GM19397 (cell line): ENCODE measurements around the gene KCNK7.

Source experiments
- ATAC-seq: cut with Tn5 transposase; IDR thresholded peaks from one replicate; pipeline ENCODE4 v1.9.1; 2021; ENCODE audit warnings: mild to moderate bottlenecking, moderate library complexity; ENCODE audit not compliant: unreplicated experiment

KCNK7 gene

GRCh38 chr11:65629579-65629978 lies 34.0 kb upstream of the KCNK7 start:
- ATAC-seq: no peak

- ATAC-seq: no peak
Measured at GRCh38 chr11:65627202-65627601, 31.6 kb upstream of the KCNK7 start.

- ATAC-seq: no peak
Measured at GRCh38 chr11:65625628-65626342, 30.2 kb upstream of the KCNK7 start.

GRCh38 chr11:65624931-65625627 lies 29.5 kb upstream of the KCNK7 start:
- no peak for ATAC-seq

GRCh38 chr11:65623852-65624616 lies 28.4 kb upstream of the KCNK7 start:
- no peak for ATAC-seq

- no peak for ATAC-seq
Measured at GRCh38 chr11:65623177-65623576, 27.6 kb upstream of the KCNK7 start.

GRCh38 chr11:65622011-65622410 lies 26.4 kb upstream of the KCNK7 start:
- ATAC-seq: no peak

- ATAC-seq: no peak
Measured at GRCh38 chr11:65621460-65621859, 25.9 kb upstream of the KCNK7 start.

GRCh38 chr11:65620666-65621065 lies 25.1 kb upstream of the KCNK7 start:
- ATAC-seq: no peak

- ATAC-seq: no peak
Measured at GRCh38 chr11:65619281-65619928, 23.8 kb upstream of the KCNK7 start.

GRCh38 chr11:65618763-65619162 lies 23.2 kb upstream of the KCNK7 start:
- no peak for ATAC-seq

- ATAC-seq: no peak
Measured at GRCh38 chr11:65617990-65618751, 22.6 kb upstream of the KCNK7 start.

- no peak for ATAC-seq
Measured at GRCh38 chr11:65617136-65617850, 21.7 kb upstream of the KCNK7 start.

GRCh38 chr11:65616575-65617001 lies 21.0 kb upstream of the KCNK7 start:
- ATAC-seq: no peak

GRCh38 chr11:65615950-65616574 lies 20.5 kb upstream of the KCNK7 start:
- peak; percentile 1 for ATAC-seq

- peak; percentile 68 for ATAC-seq
Measured at GRCh38 chr11:65615229-65615949, 19.8 kb upstream of the KCNK7 start, which contains the start of gene PCNX3. PCNX3 (plus strand) TSS chr11:65615776; CDS start chr11:65616312, 536 bp downstream.

- peak; percentile 0 for ATAC-seq
Measured at GRCh38 chr11:65613091-65613928, 17.7 kb upstream of the KCNK7 start.

- no peak for ATAC-seq
Measured at GRCh38 chr11:65612691-65613090, 17.1 kb upstream of the KCNK7 start.
